BLaER1 treated with 17β-estradiol and CSF1 and Interleukin-3, amounts not matched to agents 10 nM and 100 nM (cell line): ENCODE data around the gene NTM.

Source experiments
- H3K27ac ChIP-seq, 11 experiments: shearing (Covaris generic); formaldehyde crosslinking; 2 replicates each; pipeline ENCODE4 v1.8.1; 2022
- H3K27me3 ChIP-seq, 11 experiments: shearing (Covaris generic); formaldehyde crosslinking; 2 replicates each; pipeline ENCODE4 v1.8.1; 2022
- H3K36me3 ChIP-seq, 11 experiments: shearing (Covaris generic); formaldehyde crosslinking; 2 replicates each; pipeline ENCODE4 v1.8.1; 2022
- H3K4me1 ChIP-seq, 10 experiments: shearing (Covaris generic); formaldehyde crosslinking; 2 replicates each; pipeline ENCODE4 v1.8.1; 2022
- H3K4me2 ChIP-seq, 11 experiments: shearing (Covaris generic); formaldehyde crosslinking; 2 replicates each; pipeline ENCODE4 v1.8.1; 2022
- H3K4me3 ChIP-seq, 10 experiments: shearing (Covaris generic); formaldehyde crosslinking; 2 replicates each; pipeline ENCODE4 v1.8.1; 2022
- H3K9ac ChIP-seq, 11 experiments: shearing (Covaris generic); formaldehyde crosslinking; 2 replicates each; pipeline ENCODE4 v1.8.1; 2022
- H3K9me3 ChIP-seq, 11 experiments: shearing (Covaris generic); formaldehyde crosslinking; replicated peaks in 1 of 11; 2 replicates each; pipeline ENCODE4 v1.8.1; 2022
- H4K20me1 ChIP-seq, 11 experiments: shearing (Covaris generic); formaldehyde crosslinking; 2 replicates each; pipeline ENCODE4 v1.8.1; 2022
- Cebpa-rat ChIP-seq, 11 experiments: shearing (Covaris generic); IDR thresholded peaks; 2 replicates each; pipeline ENCODE4 v1.8.1; 2022

NTM gene

GRCh38 chr11:131917634-131918384, 547.4 kb downstream of the NTM start:
- no peaks in the 10 kb centered on the region for H3K36me3 ChIP-seq
- no peaks in the 10 kb centered on the region for H3K27me3 ChIP-seq
- H4K20me1 ChIP-seq, result no peaks in the 10 kb centered on the region
- no peak overlapping the region for H3K4me2 ChIP-seq
- H3K4me1 ChIP-seq, result no peaks in the 10 kb centered on the region
- H3K27ac ChIP-seq, result no peak overlapping the region
- TF ChIP-seq Cebpa-rat (IDR thresholded peaks at IDR 0.05), result no peak
- no peak overlapping the region for H3K9ac ChIP-seq
- H3K4me3 ChIP-seq, result no peak overlapping the region
- H3K9me3 ChIP-seq, result no peaks in the 10 kb centered on the region

GRCh38 chr11:131918663-131919062, 548.2 kb downstream of the NTM start:
- Histone ChIP-seq H3K9me3 (no peaks in the 10 kb centered on the region), H4K20me1 (no peaks in the 10 kb centered on the region), H3K27ac (no peak overlapping the region), H3K4me2 (no peak overlapping the region), H3K9ac (no peak overlapping the region), H3K4me1 (no peaks in the 10 kb centered on the region), H3K36me3 (no peaks in the 10 kb centered on the region), H3K4me3 (no peak overlapping the region), H3K27me3 (no peaks in the 10 kb centered on the region)
- TF ChIP-seq Cebpa-rat (IDR thresholded peaks at IDR 0.05), result no peak

GRCh38 chr11:131922220-131922619, 551.8 kb downstream of the NTM start:
- Histone ChIP-seq H4K20me1 (no peaks in the 10 kb centered on the region), H3K4me1 (no peaks in the 10 kb centered on the region), H3K4me3 (no peak overlapping the region), H3K27ac (no peak overlapping the region), H3K9me3 (no peaks in the 10 kb centered on the region), H3K36me3 (no peaks in the 10 kb centered on the region), H3K9ac (no peak overlapping the region), H3K4me2 (no peak overlapping the region), H3K27me3 (no peaks in the 10 kb centered on the region)
- TF ChIP-seq Cebpa-rat (IDR thresholded peaks at IDR 0.05), result no peak

GRCh38 chr11:131923309-131923708, 552.9 kb downstream of the NTM start:
- H3K9me3 ChIP-seq, result no peaks in the 10 kb centered on the region
- H3K36me3 ChIP-seq, result no peaks in the 10 kb centered on the region
- H3K4me3 ChIP-seq, result no peak overlapping the region
- TF ChIP-seq Cebpa-rat (IDR thresholded peaks at IDR 0.05), result no peak
- no peaks in the 10 kb centered on the region for H3K4me1 ChIP-seq
- no peaks in the 10 kb centered on the region for H3K27me3 ChIP-seq
- no peaks in the 10 kb centered on the region for H4K20me1 ChIP-seq
- H3K9ac ChIP-seq, result no peak overlapping the region
- H3K27ac ChIP-seq, result no peak overlapping the region
- no peak overlapping the region for H3K4me2 ChIP-seq

- Histone ChIP-seq H3K27me3 (no peaks in the 10 kb centered on the region), H3K4me2 (no peak overlapping the region), H3K4me1 (no peaks in the 10 kb centered on the region), H3K27ac (no peak overlapping the region), H4K20me1 (no peaks in the 10 kb centered on the region), H3K36me3 (no peaks in the 10 kb centered on the region), H3K9ac (no peak overlapping the region), H3K9me3 (no peaks in the 10 kb centered on the region), H3K4me3 (no peak overlapping the region)
- no peak for TF ChIP-seq Cebpa-rat (IDR thresholded peaks at IDR 0.05)
These were observed 553.6 kb downstream of the NTM start for GRCh38 chr11:131924001-131924400.

- no peaks in the 10 kb centered on the region for H4K20me1 ChIP-seq
- H3K27ac ChIP-seq, result no peak overlapping the region
- H3K4me3 ChIP-seq, result no peak overlapping the region
- H3K9me3 ChIP-seq, result no peaks in the 10 kb centered on the region
- H3K4me2 ChIP-seq, result no peak overlapping the region
- TF ChIP-seq Cebpa-rat (IDR thresholded peaks at IDR 0.05), result no peak
- no peaks in the 10 kb centered on the region for H3K4me1 ChIP-seq
- H3K36me3 ChIP-seq, result no peaks in the 10 kb centered on the region
- no peaks in the 10 kb centered on the region for H3K27me3 ChIP-seq
- H3K9ac ChIP-seq, result no peak overlapping the region
These were observed 554.2 kb downstream of the NTM start for GRCh38 chr11:131924457-131925201.

- no peak for TF ChIP-seq Cebpa-rat (IDR thresholded peaks at IDR 0.05)
- Histone ChIP-seq H3K4me2 (no peak overlapping the region), H3K4me1 (no peaks in the 10 kb centered on the region), H3K27me3 (no peaks in the 10 kb centered on the region), H3K9me3 (no peaks in the 10 kb centered on the region), H3K27ac (no peak overlapping the region), H4K20me1 (no peaks in the 10 kb centered on the region), H3K36me3 (no peaks in the 10 kb centered on the region), H3K4me3 (no peak overlapping the region), H3K9ac (no peak overlapping the region)
These were observed 555.4 kb downstream of the NTM start for GRCh38 chr11:131925829-131926228.

- H3K27ac ChIP-seq, result no peak overlapping the region
- no peaks in the 10 kb centered on the region for H3K9me3 ChIP-seq
- no peak overlapping the region for H3K4me2 ChIP-seq
- no peaks in the 10 kb centered on the region for H3K27me3 ChIP-seq
- H4K20me1 ChIP-seq, result no peaks in the 10 kb centered on the region
- H3K4me1 ChIP-seq, result no peaks in the 10 kb centered on the region
- no peak for TF ChIP-seq Cebpa-rat (IDR thresholded peaks at IDR 0.05)
- H3K9ac ChIP-seq, result no peak overlapping the region
- H3K36me3 ChIP-seq, result no peaks in the 10 kb centered on the region
- H3K4me3 ChIP-seq, result no peak overlapping the region
These were observed 558.6 kb downstream of the NTM start for GRCh38 chr11:131928992-131929391.

GRCh38 chr11:131932584-131933325, 562.3 kb downstream of the NTM start:
- Histone ChIP-seq H3K4me3 (no peak overlapping the region), H3K9ac (no peak overlapping the region), H3K36me3 (no peaks in the 10 kb centered on the region), H3K4me2 (no peak overlapping the region), H3K4me1 (peaks cover under 1 to 3% (median 1%) of the 10 kb centered on the region in 10 experiments; a peak in 18 of 20 replicates), H3K27me3 (no peaks in the 10 kb centered on the region), H4K20me1 (no peaks in the 10 kb centered on the region), H3K27ac (no peak overlapping the region), H3K9me3 (no peaks in the 10 kb centered on the region)
- no peak for TF ChIP-seq Cebpa-rat (IDR thresholded peaks at IDR 0.05)
